ENCODE results near the gene TSPAN17.

The TSPAN17 gene

GRCh38 chr5:176685010-176685409 is 37.7 kb downstream of the TSPAN17 start:
- H2AK5ac ChIP-seq (ENCODE audit: low read length, severe bottlenecking): no peak overlapping the region
- H3K27me3 ChIP-seq (ENCODE audit: control insufficient read depth in 1 of 2, insufficient read depth in 1 of 2, low read length in 2 of 2): peaks cover 62 to 71% of the 10 kb centered on the region in 2 experiments
- no peak overlapping the region for H3K4ac ChIP-seq (ENCODE audit: low read depth in 1 of 2, low read length in 2 of 2)
- H3K18ac ChIP-seq (ENCODE audit: low read depth in 1 of 2, low read length in 2 of 2): no peak overlapping the region
- H2BK5ac ChIP-seq (ENCODE audit: low read depth, low read length, poor library complexity, severe bottlenecking): no peak overlapping the region
- no peak overlapping the region for H2BK120ac ChIP-seq (ENCODE audit: low read depth, low read length)
- no peak overlapping the region for H3K4me2 ChIP-seq (ENCODE audit: low read length, poor library complexity, severe bottlenecking)
- H3K36me3 ChIP-seq (ENCODE audit: control insufficient read depth in 1 of 2, insufficient read depth in 2 of 2, low read depth in 1 of 2, low read length in 2 of 2): no peaks in the 10 kb centered on the region
- peaks cover 4% of the 10 kb centered on the region for H3K4me1 ChIP-seq (ENCODE audit: control insufficient read depth, insufficient read depth, low read depth, low read length)
- H3K14ac ChIP-seq (ENCODE audit: low read length in 2 of 2): no peak overlapping the region
- H4K8ac ChIP-seq (ENCODE audit: low read length): no peak overlapping the region
- no peak overlapping the region for H3K27ac ChIP-seq (ENCODE audit: low read length, poor library complexity, severe bottlenecking)
- H3K23ac ChIP-seq (ENCODE audit: low read length in 2 of 2): no peak overlapping the region
- no peak overlapping the region for H3K4me3 ChIP-seq (ENCODE audit: insufficient read depth in 1 of 2, low read depth in 1 of 2, low read length in 2 of 2)
- H2BK12ac ChIP-seq (ENCODE audit: low read length in 2 of 2): no peak overlapping the region
- H2BK15ac ChIP-seq (ENCODE audit: low read depth, poor library complexity, severe bottlenecking): no peak overlapping the region
- H3K79me1 ChIP-seq (replicated peaks; ENCODE audit: low read length, poor library complexity, severe bottlenecking): no peaks in the 10 kb centered on the region
- H4K91ac ChIP-seq (ENCODE audit: low read length): no peak overlapping the region
- peaks cover 10% of the 10 kb centered on the region for H3K9me3 ChIP-seq (ENCODE audit: control insufficient read depth, low read length)
- no peak for DNase-seq
- H3K9ac ChIP-seq (ENCODE audit: low read length): no peak overlapping the region
- H2AFZ ChIP-seq (ENCODE audit: low read depth, low read length): no peak overlapping the region

GRCh38 chr5:176687247-176687646 is 40.0 kb downstream of the TSPAN17 start:
- Histone ChIP-seq H3K4me1 (ENCODE audit: control insufficient read depth, insufficient read depth, low read depth, low read length) (no peaks in the 10 kb centered on the region), H3K9ac (ENCODE audit: low read length) (no peak overlapping the region), H3K4me3 (ENCODE audit: insufficient read depth in 1 of 2, low read depth in 1 of 2, low read length in 2 of 2) (no peak overlapping the region), H3K79me1 (replicated peaks; ENCODE audit: low read length, poor library complexity, severe bottlenecking) (no peaks in the 10 kb centered on the region), H3K36me3 (ENCODE audit: control insufficient read depth in 1 of 2, insufficient read depth in 2 of 2, low read depth in 1 of 2, low read length in 2 of 2) (no peaks in the 10 kb centered on the region), H3K9me3 (ENCODE audit: control insufficient read depth, low read length) (peaks cover 10% of the 10 kb centered on the region), H2AFZ (ENCODE audit: low read depth, low read length) (no peak overlapping the region), H3K14ac (ENCODE audit: low read length in 2 of 2) (no peak overlapping the region), H3K23ac (ENCODE audit: low read length in 2 of 2) (no peak overlapping the region), H2BK15ac (ENCODE audit: low read depth, poor library complexity, severe bottlenecking) (no peak overlapping the region), H2BK12ac (ENCODE audit: low read length in 2 of 2) (no peak overlapping the region), H3K4me2 (ENCODE audit: low read length, poor library complexity, severe bottlenecking) (no peak overlapping the region), H2BK120ac (ENCODE audit: low read depth, low read length) (no peak overlapping the region), H3K18ac (ENCODE audit: low read depth in 1 of 2, low read length in 2 of 2) (no peak overlapping the region), H3K27me3 (ENCODE audit: control insufficient read depth in 1 of 2, insufficient read depth in 1 of 2, low read length in 2 of 2) (peaks cover 62 to 71% of the 10 kb centered on the region in 2 experiments), H2BK5ac (ENCODE audit: low read depth, low read length, poor library complexity, severe bottlenecking) (no peak overlapping the region), H4K91ac (ENCODE audit: low read length) (no peak overlapping the region), H3K4ac (ENCODE audit: low read depth in 1 of 2, low read length in 2 of 2) (no peak overlapping the region), H2AK5ac (ENCODE audit: low read length, severe bottlenecking) (no peak overlapping the region), H3K27ac (ENCODE audit: low read length, poor library complexity, severe bottlenecking) (no peak overlapping the region), H4K8ac (ENCODE audit: low read length) (no peak overlapping the region)
- no peak for DNase-seq
- WGBS: 91% methylated on average over 10 of the region's 10 CpGs

GRCh38 chr5:176687881-176688280 is 40.6 kb downstream of the TSPAN17 start:
- H3K18ac ChIP-seq (ENCODE audit: low read depth in 1 of 2, low read length in 2 of 2): no peak overlapping the region
- H3K27me3 ChIP-seq (ENCODE audit: control insufficient read depth in 1 of 2, insufficient read depth in 1 of 2, low read length in 2 of 2): peaks cover 62 to 71% of the 10 kb centered on the region in 2 experiments
- H3K4ac ChIP-seq (ENCODE audit: low read depth in 1 of 2, low read length in 2 of 2): no peak overlapping the region

DNA sequence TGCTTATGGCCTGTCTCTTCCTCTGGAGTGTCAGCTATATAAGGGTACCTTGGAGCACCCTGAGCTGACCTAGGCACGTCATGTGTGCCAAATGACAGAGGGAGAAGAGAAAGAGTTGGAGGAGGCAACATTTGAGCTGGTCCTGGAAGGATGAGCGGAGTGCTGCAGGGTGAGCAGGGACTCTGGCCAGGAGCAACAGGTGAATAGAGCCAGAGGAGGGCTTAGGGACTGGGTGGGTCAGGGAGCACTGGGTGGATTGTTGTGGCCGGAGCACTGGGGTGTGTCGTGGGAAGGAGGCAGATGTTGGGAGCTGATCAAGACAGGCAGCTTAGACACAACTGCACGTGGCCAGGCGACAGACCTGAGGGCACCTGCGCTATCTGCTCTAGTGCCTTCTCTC is 43.6 kb downstream of the TSPAN17 start:
- WGBS: 79% methylated on average over 7 of the region's 7 CpGs
- Histone ChIP-seq H3K4ac (ENCODE audit: low read depth in 1 of 2, low read length in 2 of 2) (no peak overlapping the region), H2BK12ac (ENCODE audit: low read length in 2 of 2) (no peak overlapping the region), H3K36me3 (ENCODE audit: control insufficient read depth in 1 of 2, insufficient read depth in 2 of 2, low read depth in 1 of 2, low read length in 2 of 2) (no peaks in the 10 kb centered on the region), H2BK15ac (ENCODE audit: low read depth, poor library complexity, severe bottlenecking) (no peak overlapping the region), H2AFZ (ENCODE audit: low read depth, low read length) (no peak overlapping the region), H3K27me3 (ENCODE audit: control insufficient read depth in 1 of 2, insufficient read depth in 1 of 2, low read length in 2 of 2) (peaks cover 70 to 83% of the 10 kb centered on the region in 2 experiments), H2BK120ac (ENCODE audit: low read depth, low read length) (no peak overlapping the region), H3K27ac (ENCODE audit: low read length, poor library complexity, severe bottlenecking) (no peak overlapping the region), H3K79me1 (replicated peaks; ENCODE audit: low read length, poor library complexity, severe bottlenecking) (no peaks in the 10 kb centered on the region), H3K9me3 (ENCODE audit: control insufficient read depth, low read length) (peaks cover 5% of the 10 kb centered on the region), H3K4me2 (ENCODE audit: low read length, poor library complexity, severe bottlenecking) (no peak overlapping the region), H2AK5ac (ENCODE audit: low read length, severe bottlenecking) (no peak overlapping the region), H3K9ac (ENCODE audit: low read length) (no peak overlapping the region), H4K8ac (ENCODE audit: low read length) (no peak overlapping the region), H3K14ac (ENCODE audit: low read length in 2 of 2) (no peak overlapping the region), H3K4me3 (ENCODE audit: insufficient read depth in 1 of 2, low read depth in 1 of 2, low read length in 2 of 2) (no peak overlapping the region), H3K23ac (ENCODE audit: low read length in 2 of 2) (no peak overlapping the region), H3K4me1 (ENCODE audit: control insufficient read depth, insufficient read depth, low read depth, low read length) (no peaks in the 10 kb centered on the region), H4K91ac (ENCODE audit: low read length) (no peak overlapping the region), H2BK5ac (ENCODE audit: low read depth, low read length, poor library complexity, severe bottlenecking) (no peak overlapping the region), H3K18ac (ENCODE audit: low read depth in 1 of 2, low read length in 2 of 2) (no peak overlapping the region)
- DNase-seq: no peak

More at GRCh38 chr5:176687881-176688280, 40.6 kb downstream of the TSPAN17 start:
- Histone ChIP-seq H3K4me3 (ENCODE audit: insufficient read depth in 1 of 2, low read depth in 1 of 2, low read length in 2 of 2) (no peak overlapping the region), H2AK5ac (ENCODE audit: low read length, severe bottlenecking) (no peak overlapping the region), H3K9me3 (ENCODE audit: control insufficient read depth, low read length) (peaks cover 10% of the 10 kb centered on the region), H2BK5ac (ENCODE audit: low read depth, low read length, poor library complexity, severe bottlenecking) (no peak overlapping the region), H4K8ac (ENCODE audit: low read length) (no peak overlapping the region), H2BK12ac (ENCODE audit: low read length in 2 of 2) (no peak overlapping the region), H3K79me1 (replicated peaks; ENCODE audit: low read length, poor library complexity, severe bottlenecking) (no peaks in the 10 kb centered on the region), H3K4me2 (ENCODE audit: low read length, poor library complexity, severe bottlenecking) (no peak overlapping the region), H3K14ac (ENCODE audit: low read length in 2 of 2) (no peak overlapping the region), H3K9ac (ENCODE audit: low read length) (no peak overlapping the region), H4K91ac (ENCODE audit: low read length) (no peak overlapping the region), H3K4me1 (ENCODE audit: control insufficient read depth, insufficient read depth, low read depth, low read length) (no peaks in the 10 kb centered on the region), H2BK120ac (ENCODE audit: low read depth, low read length) (no peak overlapping the region), H3K36me3 (ENCODE audit: control insufficient read depth in 1 of 2, insufficient read depth in 2 of 2, low read depth in 1 of 2, low read length in 2 of 2) (no peaks in the 10 kb centered on the region), H3K23ac (ENCODE audit: low read length in 2 of 2) (no peak overlapping the region), H3K27ac (ENCODE audit: low read length, poor library complexity, severe bottlenecking) (no peak overlapping the region), H2AFZ (ENCODE audit: low read depth, low read length) (no peak overlapping the region), H2BK15ac (ENCODE audit: low read depth, poor library complexity, severe bottlenecking) (no peak overlapping the region)
- DNase-seq: no peak
- 28% methylated on average over 5 of the region's 5 CpGs for WGBS

Measured in mesenchymal stem cell (in vitro differentiated cells and primary cell).